Mucosa of descending colon (tissue), 3 donors: Measurements from ENCODE around the gene PARD3B. TPM values are rescaled to one million over a fixed set of nuclear protein-coding genes. Genes with fewer than 3 reads are reported as not detected.

Source experiments
- ATAC-seq: fragments of 200-7000 bp; cut with Tn5 transposase; one replicate; pipeline ENCODE4 v1.9.1; 2020; ENCODE audit warnings: mild to moderate bottlenecking, moderate library complexity
- DNase-seq, 3 donors: peaks; one replicate each; pipeline ENCODE4 v3.0.0-alpha.2; 2020
- H3K36me3 ChIP-seq: fragments of 200-600 bp; one replicate; pipeline ENCODE4 v1.8.0; 2021; ENCODE audit warnings: low read depth, mild to moderate bottlenecking
- H3K4me1 ChIP-seq: fragments of 200-600 bp; one replicate; pipeline ENCODE4 v1.8.0; 2021; ENCODE audit warnings: low read depth, mild to moderate bottlenecking
- H3K4me3 ChIP-seq: fragments of 200-600 bp; one replicate; pipeline ENCODE4 v1.8.0; 2021; ENCODE audit warnings: mild to moderate bottlenecking
- H3K9me3 ChIP-seq: fragments of 200-600 bp; one replicate; pipeline ENCODE4 v1.8.0; 2021; ENCODE audit warnings: mild to moderate bottlenecking
- intact Hi-C, 2 donors: fragments of 100-400 bp; cut with DNase I in 1 of 2; cut with micrococcal nuclease in 1 of 2; formaldehyde crosslinking; loops; one replicate each; pipeline versions ENCODE4 v1.11.0 to v1.11.1; 2022; cut with DNase I, micrococcal nuclease
- total RNA-seq, 3 donors: library from RNA; stranded (reverse); fragmentation: NEBNext Ultra II Directional in 2 of 3; extraction: Animal tissue kit (Norgen Biotek cat#: 25700) in 2 of 3; gene quantifications; one replicate each; pipeline versions ENCODE4 v1.2.1 to v1.2.4, GENCODE V29; 2021 to 2023
- TF ChIP-seq, protein P1 (sequence below): fragments of 200-600 bp; IDR thresholded peaks from one replicate; pipeline ENCODE4 v1.8.0; 2022; ENCODE audit warnings: antibody characterized with exemption, mild to moderate bottlenecking
- donor health status: DM: no; HTN: no; CAD: no; lungs with moderate emphysema.
- donor health status: DM: no; HTN: no; CAD: no.
- donor health status: DM: no; HTN: yes; CAD: no.

The PARD3B gene
- total RNA-seq, 3 donors from 2014 or later = 21.1 to 56.8 (median 44.0) TPM

- Histone ChIP-seq H3K9me3 (no peaks in the 10 kb centered on the region), H3K4me3 (no peak overlapping the region), H3K4me1 (no peaks in the 10 kb centered on the region), H3K36me3 (no peaks in the 10 kb centered on the region)
- intact Hi-C loops = no loop called here
- no peak for DNase-seq
- no peak for ATAC-seq
- TF ChIP-seq, protein P1, sequence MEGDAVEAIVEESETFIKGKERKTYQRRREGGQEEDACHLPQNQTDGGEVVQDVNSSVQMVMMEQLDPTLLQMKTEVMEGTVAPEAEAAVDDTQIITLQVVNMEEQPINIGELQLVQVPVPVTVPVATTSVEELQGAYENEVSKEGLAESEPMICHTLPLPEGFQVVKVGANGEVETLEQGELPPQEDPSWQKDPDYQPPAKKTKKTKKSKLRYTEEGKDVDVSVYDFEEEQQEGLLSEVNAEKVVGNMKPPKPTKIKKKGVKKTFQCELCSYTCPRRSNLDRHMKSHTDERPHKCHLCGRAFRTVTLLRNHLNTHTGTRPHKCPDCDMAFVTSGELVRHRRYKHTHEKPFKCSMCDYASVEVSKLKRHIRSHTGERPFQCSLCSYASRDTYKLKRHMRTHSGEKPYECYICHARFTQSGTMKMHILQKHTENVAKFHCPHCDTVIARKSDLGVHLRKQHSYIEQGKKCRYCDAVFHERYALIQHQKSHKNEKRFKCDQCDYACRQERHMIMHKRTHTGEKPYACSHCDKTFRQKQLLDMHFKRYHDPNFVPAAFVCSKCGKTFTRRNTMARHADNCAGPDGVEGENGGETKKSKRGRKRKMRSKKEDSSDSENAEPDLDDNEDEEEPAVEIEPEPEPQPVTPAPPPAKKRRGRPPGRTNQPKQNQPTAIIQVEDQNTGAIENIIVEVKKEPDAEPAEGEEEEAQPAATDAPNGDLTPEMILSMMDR = no peak
Observed at GRCh38 chr2:205171261-205171940, 626.1 kb downstream of the PARD3B start.

DNA sequence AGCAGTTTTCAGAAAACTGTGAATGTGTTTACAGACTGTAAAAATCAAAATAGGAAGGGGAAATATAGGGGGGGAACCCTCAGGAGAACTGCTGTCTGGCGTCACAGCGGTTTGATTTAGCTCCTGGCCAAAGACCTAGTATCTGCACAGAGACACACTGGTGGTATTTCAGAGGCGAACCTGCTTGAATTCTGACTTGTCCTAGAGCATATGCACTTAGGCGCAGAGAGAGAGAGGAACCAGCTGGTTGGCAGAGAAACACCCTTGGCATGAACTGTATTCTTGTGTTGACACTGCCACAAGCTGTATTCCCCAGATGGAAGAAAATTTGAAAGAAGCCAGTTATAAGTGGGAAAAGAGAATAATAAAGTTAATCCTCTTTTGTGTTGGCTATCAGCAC, 630.6 kb downstream of the PARD3B start:
- H3K4me1 ChIP-seq = no peaks in the 10 kb centered on the region
- no peak overlapping the region for H3K4me3 ChIP-seq
- TF ChIP-seq, protein P1 = no peak
- no peak for DNase-seq
- H3K9me3 ChIP-seq = no peaks in the 10 kb centered on the region
- H3K36me3 ChIP-seq = no peaks in the 10 kb centered on the region
- intact Hi-C loops = no loop called here
- ATAC-seq = no peak

DNA sequence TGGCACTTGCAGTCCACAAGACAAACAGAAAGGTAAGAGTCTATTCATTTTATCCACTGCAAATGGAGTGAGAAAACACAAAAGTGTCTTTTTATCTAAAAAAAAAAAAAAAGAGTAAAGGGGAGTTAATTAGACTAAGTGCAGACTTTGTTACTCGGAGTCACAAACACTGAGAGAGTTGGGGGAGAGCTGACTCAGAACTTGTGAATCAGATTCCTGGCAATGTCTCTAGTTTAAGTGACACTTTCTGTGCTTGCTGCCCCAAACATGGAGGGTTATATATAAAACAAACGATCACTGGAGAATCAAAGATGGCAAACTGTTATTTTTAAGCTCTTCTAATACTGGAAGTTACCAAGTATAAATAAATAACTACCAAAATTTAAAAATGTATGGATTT, 631.3 kb downstream of the PARD3B start:
- intact Hi-C loops = no loop called here
- TF ChIP-seq, protein P1 = no peak
- ATAC-seq (no peak), DNase-seq (no peak)
- Histone ChIP-seq H3K4me1 (no peaks in the 10 kb centered on the region), H3K36me3 (no peaks in the 10 kb centered on the region), H3K9me3 (no peaks in the 10 kb centered on the region), H3K4me3 (no peak overlapping the region)

DNA sequence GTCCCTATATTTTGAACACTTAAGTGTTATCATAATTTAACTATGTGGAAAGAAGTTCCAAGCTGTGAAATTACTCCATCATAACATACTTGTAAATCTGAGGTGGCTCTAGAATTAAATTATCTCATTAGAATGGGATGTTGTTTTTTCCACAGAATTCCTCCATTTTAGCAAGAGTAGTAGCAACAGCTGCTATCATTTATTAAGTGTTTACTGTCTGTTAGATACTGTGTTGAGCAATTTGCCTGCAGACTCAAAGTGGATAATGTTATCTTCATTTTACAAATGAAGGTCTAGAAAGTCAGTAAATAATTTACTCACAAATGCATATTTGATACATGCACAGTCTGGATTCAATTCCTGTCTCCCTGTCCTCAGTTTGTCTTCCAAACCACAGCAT, 632.3 kb downstream of the PARD3B start:
- ATAC-seq (no peak), DNase-seq (no peak)
- Histone ChIP-seq H3K4me3 (no peak overlapping the region), H3K9me3 (no peaks in the 10 kb centered on the region), H3K4me1 (no peaks in the 10 kb centered on the region), H3K36me3 (no peaks in the 10 kb centered on the region)
- TF ChIP-seq, protein P1 = no peak
- intact Hi-C loops = no loop called here

DNA sequence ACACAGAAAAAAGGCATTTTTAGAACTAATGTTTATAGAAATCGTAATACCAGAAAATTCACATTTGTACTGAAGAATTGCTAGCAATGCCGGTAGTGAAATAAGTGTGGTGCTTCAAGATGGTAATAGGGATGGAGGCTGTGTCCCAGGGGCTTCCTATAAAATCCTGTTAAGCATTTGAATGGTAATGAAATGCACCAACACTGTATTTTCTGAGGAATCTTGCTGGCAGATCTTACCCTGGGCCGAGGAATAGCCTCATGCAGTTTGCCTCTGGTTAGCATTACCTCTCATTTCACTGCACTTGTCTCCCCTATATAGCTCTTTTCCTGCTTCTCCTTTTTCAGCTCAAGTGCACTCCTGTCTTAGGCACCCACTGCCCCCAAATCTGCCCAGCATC, 635.5 kb downstream of the PARD3B start:
- Histone ChIP-seq H3K36me3 (no peaks in the 10 kb centered on the region), H3K4me1 (no peaks in the 10 kb centered on the region), H3K4me3 (no peak overlapping the region), H3K9me3 (no peaks in the 10 kb centered on the region)
- DNase-seq (no peak), ATAC-seq (no peak)
- intact Hi-C loops = no loop called here
- TF ChIP-seq, protein P1 = no peak

- ATAC-seq (no peak), DNase-seq (no peak)
- intact Hi-C loops = no loop called here
- Histone ChIP-seq H3K36me3 (no peaks in the 10 kb centered on the region), H3K9me3 (no peaks in the 10 kb centered on the region), H3K4me3 (no peak overlapping the region), H3K4me1 (no peaks in the 10 kb centered on the region)
- TF ChIP-seq, protein P1 = no peak
Observed at GRCh38 chr2:205187731-205188130, 642.5 kb downstream of the PARD3B start.
